Endothelial cell of umbilical vein (primary cell): Measurements from ENCODE around the gene SIRPA.

ENCODE experiments used
- EZH2 ChIP-seq: IDR thresholded peaks from 2 replicates; pipeline ENCODE4 v1.6.1; 2012; ENCODE audit warnings: borderline replicate concordance, low read depth, mild to moderate bottlenecking, moderate library complexity, low read length, inconsistent platforms; ENCODE audit not compliant: severe bottlenecking
- POLR2A ChIP-seq: IDR thresholded peaks from 2 replicates; pipeline ENCODE4 v1.6.1; 2012; ENCODE audit warnings: low read depth, mild to moderate bottlenecking, control low read depth, low read length
- POLR2AphosphoS5 ChIP-seq: IDR thresholded peaks from 2 replicates; pipeline ENCODE4 v1.6.1; 2012; ENCODE audit warnings: low read depth, mild to moderate bottlenecking, control low read depth, low read length, moderate library complexity; ENCODE audit not compliant: insufficient read depth
- TF ChIP-seq, protein P1 (sequence below): IDR thresholded peaks from 2 replicates; pipeline ENCODE4 v1.6.1; 2011; ENCODE audit not compliant: insufficient read depth, insufficient read length
- TF ChIP-seq, protein P2 (sequence below), 2 donors: IDR thresholded peaks; 1 replicate in 1 of 2; 2 replicates in 1 of 2; pipeline ENCODE4 v1.5.1; 2011; ENCODE audit warnings: low read length in 2 of 2, mild to moderate bottlenecking in 2 of 2, moderate library complexity in 2 of 2, control low read depth in 1 of 2, inconsistent platforms in 1 of 2, low read depth in 1 of 2; ENCODE audit not compliant: insufficient read depth in 1 of 2; ENCODE audit errors: extremely low read depth in 1 of 2

- no peak for TF ChIP-seq POLR2A
- TF ChIP-seq, protein P1, sequence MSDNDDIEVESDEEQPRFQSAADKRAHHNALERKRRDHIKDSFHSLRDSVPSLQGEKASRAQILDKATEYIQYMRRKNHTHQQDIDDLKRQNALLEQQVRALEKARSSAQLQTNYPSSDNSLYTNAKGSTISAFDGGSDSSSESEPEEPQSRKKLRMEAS = no peak
- TF ChIP-seq POLR2AphosphoS5 = no peak
- TF ChIP-seq, protein P2, sequence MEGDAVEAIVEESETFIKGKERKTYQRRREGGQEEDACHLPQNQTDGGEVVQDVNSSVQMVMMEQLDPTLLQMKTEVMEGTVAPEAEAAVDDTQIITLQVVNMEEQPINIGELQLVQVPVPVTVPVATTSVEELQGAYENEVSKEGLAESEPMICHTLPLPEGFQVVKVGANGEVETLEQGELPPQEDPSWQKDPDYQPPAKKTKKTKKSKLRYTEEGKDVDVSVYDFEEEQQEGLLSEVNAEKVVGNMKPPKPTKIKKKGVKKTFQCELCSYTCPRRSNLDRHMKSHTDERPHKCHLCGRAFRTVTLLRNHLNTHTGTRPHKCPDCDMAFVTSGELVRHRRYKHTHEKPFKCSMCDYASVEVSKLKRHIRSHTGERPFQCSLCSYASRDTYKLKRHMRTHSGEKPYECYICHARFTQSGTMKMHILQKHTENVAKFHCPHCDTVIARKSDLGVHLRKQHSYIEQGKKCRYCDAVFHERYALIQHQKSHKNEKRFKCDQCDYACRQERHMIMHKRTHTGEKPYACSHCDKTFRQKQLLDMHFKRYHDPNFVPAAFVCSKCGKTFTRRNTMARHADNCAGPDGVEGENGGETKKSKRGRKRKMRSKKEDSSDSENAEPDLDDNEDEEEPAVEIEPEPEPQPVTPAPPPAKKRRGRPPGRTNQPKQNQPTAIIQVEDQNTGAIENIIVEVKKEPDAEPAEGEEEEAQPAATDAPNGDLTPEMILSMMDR (IDR thresholded peaks at IDR 0.05; ENCODE audit: extremely low read depth in 1 of 2, insufficient read depth in 1 of 2, low read depth in 1 of 2, low read length in 2 of 2) = no peak
- TF ChIP-seq EZH2 = no peak
Measured at GRCh38 chr20:1939270-1939595, 44.0 kb downstream of the SIRPA start.
